B cell (primary cell): ENCODE results near the gene BACH2.

Source experiments
- EZH2 ChIP-seq: IDR thresholded peaks from 2 replicates; pipeline ENCODE4 v1.6.1; 2012; ENCODE audit warnings: borderline replicate concordance, low read depth, mild to moderate bottlenecking, moderate library complexity, low read length; ENCODE audit not compliant: insufficient read depth, poor library complexity, severe bottlenecking
- TF ChIP-seq, protein P1 (sequence below): fragments of 200-600 bp; IDR thresholded peaks from one replicate; pipeline ENCODE4 v1.8.0; 2022; ENCODE audit warnings: antibody characterized with exemption, mild to moderate bottlenecking

DNA sequence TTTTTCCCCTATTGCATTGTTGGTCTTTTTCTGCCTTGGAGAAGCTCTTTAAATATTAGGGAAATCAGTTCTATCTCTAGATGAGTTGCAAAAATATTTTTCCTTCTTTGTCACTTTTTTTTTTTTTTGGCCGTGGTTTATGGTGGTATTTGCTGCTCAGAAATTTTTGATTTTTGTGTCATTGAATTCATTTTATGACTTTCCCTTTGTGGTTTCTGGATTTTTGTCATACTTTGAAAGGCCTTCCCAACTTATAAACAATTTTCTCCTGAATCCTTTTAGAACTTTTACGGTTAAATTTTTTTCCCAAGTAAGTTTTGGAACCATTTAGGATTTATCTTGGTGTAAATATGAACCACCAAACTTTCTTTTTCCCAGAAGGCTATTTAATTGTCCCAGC, 256.7 kb downstream of the BACH2 start:
- TF ChIP-seq, protein P1, sequence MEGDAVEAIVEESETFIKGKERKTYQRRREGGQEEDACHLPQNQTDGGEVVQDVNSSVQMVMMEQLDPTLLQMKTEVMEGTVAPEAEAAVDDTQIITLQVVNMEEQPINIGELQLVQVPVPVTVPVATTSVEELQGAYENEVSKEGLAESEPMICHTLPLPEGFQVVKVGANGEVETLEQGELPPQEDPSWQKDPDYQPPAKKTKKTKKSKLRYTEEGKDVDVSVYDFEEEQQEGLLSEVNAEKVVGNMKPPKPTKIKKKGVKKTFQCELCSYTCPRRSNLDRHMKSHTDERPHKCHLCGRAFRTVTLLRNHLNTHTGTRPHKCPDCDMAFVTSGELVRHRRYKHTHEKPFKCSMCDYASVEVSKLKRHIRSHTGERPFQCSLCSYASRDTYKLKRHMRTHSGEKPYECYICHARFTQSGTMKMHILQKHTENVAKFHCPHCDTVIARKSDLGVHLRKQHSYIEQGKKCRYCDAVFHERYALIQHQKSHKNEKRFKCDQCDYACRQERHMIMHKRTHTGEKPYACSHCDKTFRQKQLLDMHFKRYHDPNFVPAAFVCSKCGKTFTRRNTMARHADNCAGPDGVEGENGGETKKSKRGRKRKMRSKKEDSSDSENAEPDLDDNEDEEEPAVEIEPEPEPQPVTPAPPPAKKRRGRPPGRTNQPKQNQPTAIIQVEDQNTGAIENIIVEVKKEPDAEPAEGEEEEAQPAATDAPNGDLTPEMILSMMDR, result no peak
- TF ChIP-seq EZH2, result no peak
